KG1 (cell line): ENCODE measurements around the gene ESRP2.

ENCODE experiments used
- DNase-seq: peaks from one replicate; lab custom pipeline; 2025; lab: John Stamatoyannopoulos, UW

The ESRP2 gene

DNA sequence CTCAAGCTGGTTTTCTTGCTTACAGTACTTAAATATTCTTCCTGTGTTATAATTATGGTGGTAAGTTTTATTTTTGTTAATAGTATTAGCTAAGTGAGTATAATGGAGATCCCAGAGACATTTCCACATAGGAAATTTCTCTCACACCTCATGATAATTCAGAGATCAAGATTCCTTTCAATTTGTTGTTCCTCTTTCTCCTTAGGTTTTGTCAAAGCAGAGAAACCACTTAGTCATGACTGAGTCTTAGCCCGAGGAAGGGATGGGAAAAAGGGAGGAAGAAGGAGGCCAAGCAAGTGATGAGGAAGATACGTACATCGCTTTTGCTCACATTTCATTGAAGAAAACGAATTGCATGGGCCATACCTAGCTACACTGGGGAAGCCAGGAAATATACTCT is 18.4 kb downstream of the ESRP2 start:
- no peak for DNase-seq

DNA sequence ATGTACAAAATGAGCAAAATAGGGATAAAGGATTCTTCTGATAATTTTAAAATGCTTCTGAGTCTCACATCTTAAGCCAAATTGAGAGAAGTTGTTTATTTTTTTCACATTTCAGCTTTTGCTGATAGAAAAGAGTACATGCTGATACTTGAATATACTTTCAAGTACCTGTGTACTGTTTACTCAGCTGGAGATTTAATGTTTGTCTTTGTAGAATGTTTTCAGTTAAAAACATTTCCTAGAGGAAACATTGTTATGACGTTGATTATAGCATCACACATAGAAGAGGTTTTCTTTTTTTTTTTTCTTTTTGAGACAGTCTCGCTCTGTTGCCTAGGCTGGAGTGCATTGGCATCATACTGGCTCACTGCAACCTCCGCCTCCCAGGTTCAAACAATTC is 19.7 kb downstream of the ESRP2 start:
- no peak for DNase-seq

DNA sequence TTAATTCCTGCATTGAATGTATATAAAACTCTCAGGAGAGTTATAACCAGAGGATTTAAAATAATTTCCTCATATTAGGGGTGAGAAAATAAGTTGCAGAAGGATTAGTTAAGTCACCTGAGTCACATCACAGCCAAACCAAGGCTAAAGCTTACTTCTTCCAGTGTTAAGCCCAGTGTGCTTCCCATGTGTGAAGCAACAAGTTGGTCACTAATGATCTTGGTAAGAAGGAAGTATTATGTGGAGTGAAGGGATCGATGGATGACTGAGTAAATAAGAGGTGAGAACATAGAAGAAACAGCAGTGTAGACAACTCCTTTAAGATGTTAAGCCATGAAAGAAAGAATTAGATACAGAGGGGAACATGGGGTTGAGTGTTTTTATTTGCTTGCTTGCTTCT is 20.6 kb downstream of the ESRP2 start:
- no peak for DNase-seq

DNA sequence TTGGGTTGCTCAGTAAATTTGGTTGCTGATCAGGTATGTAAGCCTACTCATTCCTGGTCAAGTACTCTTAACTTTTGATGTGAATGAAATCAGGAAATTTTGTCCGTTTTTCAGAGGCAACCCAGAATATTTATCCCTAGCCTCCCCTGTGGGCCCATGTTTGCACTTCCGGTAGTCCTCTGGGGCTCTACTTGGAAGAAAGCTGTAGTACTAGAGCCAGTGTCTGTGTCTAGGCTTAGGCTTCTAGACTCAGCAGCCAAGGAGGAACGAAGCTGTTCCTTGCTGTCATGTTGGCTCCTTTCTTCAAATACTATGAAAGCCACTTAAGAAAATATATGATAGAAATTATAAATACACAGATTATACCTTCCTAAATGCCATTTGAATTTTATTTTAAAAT is 21.2 kb downstream of the ESRP2 start:
- DNase-seq: no peak

DNA sequence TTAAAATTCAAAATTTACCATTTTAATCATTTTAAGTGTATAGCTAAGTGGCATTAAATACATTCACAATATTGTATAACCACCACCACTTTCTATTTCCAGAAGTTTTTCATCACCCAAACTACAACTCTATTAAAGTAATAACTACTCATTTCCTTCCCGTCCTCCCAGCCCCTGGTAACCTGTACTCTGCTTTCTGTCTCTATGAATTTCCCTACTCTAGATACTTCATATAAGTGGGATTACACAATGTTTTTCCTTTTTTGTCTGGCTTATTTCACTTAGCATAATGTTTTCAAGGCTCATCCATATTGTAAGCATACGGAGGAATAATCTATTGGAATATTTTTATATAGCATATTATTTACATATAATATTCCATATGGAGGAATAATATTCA is 29.7 kb downstream of the ESRP2 start:
- DNase-seq: no peak

DNA sequence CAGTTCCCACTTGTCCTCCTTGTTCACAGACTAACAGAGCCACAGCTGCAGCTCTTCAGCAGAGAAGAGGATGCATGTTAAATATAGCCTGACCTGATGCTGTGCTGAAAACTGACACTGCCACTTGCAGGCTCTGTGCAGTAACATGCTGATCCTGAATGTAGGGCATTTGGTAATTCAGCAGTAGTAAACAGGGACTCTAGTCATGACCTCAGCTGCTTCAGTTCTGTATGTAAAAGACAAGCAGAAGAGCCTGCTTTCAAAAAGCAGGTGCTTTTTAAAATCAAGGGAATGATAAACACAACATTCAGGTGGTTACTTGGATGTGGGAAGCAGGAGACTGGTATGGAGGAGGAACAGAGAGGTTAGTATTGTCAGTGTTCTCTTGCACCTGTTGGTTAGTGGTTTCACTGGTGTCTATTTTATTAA is 33.8 kb downstream of the ESRP2 start:
- no peak for DNase-seq

DNA sequence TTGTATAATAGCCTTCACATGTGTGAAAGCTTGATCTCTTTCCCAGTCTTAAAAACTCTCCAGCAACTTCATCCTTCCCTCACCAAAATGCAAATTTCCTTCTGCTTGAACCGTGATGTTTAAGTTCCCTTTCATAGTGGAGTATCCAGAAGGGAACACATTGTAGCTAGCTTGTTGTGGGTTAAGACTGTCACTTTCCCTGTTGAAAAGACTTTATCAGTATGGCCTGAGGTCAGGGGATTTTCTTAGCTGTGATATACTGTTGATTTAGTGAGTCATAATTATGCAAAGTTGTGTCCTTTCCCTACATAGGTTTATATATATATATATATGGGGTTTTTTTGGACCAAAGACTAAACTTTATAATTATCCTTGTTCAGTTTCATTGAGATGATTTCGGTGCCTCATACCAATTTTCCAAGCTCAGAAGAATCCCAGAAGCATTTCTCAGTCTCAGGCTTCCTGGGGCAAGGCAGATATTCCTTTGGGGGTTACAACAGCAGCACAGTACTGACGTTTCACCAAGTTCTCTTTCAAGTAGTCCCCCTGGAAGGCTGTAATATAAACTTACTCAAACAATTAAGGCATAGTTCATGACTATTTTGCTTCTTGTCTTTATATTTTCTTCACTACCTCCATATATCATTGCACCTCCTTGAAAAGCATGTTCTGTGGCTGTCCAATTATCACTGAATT is 35.7 kb downstream of the ESRP2 start:
- no peak for DNase-seq

DNA sequence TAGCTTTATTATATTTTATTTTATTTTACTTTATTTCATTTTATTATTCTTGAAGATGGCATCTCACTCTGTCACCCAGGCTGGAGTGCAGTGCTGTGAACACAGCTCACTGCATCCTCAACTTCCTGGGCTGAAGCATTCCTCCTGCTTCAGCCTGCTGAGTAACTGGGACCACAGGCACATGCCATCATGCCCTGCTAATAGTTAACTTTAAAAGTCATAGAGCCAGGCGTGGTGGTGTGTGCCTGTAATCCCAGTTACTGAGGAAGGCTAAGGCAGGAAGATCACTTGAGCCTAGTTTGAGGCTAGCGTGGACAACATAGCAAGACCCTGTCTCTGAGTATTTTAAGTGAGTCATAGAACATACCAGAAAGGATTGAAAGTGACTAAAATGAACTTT is 38.7 kb downstream of the ESRP2 start:
- no peak for DNase-seq

DNA sequence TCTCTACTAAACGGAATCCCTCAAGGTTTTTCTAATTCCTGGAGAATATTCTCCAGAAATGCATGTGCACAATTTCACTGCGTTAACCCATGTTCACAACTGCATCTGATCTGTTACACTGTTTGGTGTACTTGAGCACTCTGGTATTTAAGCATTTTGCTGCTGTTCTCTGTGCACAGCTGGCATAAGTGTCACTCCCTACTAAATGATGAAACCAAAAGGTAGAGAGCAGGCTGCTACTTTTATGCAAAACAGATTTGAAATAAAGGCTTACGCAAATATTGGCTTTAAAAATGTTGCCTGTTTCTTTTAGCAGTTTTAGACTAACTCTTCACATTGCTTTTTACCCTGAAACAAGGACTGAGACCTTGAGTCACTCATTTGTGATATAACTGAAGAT is 41.7 kb downstream of the ESRP2 start:
- DNase-seq: no peak

DNA sequence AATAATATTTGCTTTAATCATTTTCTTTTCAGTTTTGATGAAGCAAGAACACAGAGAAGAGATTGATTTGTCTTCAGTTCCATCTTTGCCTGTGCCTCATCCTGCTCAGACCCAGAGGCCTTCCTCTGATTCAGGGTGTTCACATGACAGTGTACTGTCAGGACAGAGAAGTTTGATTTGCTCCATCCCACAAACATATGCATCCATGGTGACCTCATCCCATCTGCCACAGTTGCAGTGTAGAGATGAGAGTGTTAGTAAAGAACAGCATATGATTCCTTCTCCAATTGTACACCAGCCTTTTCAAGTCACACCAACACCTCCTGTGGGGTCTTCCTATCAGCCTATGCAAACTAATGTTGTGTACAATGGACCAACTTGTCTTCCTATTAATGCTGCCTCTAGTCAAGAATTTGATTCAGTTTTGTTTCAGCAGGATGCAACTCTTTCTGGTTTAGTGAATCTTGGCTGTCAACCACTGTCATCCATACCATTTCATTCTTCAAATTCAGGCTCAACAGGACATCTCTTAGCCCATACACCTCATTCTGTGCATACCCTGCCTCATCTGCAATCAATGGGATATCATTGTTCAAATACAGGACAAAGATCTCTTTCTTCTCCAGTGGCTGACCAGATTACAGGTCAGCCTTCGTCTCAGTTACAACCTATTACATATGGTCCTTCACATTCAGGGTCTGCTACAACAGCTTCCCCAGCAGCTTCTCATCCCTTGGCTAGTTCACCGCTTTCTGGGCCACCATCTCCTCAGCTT is 45.0 kb downstream of the ESRP2 start:
- no peak for DNase-seq

DNA sequence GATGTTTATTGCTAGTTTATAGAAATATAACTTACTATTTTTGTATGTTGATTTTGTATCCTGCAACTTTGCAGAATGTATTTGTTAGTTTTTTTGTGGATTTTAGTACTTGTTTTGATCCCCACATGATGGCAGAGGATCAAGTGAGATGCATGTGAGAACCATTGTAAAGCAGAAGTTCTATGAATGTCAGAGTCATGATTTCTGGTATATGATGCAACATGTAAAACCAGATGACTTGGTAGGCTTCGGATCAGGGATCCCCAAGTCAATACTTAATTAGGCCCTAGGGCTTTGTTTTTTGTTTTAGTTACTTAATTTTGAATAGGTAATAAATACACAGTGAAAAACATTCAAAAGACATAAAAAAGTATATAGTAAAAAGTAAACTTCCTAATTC is 45.8 kb downstream of the ESRP2 start:
- DNase-seq: no peak

DNA sequence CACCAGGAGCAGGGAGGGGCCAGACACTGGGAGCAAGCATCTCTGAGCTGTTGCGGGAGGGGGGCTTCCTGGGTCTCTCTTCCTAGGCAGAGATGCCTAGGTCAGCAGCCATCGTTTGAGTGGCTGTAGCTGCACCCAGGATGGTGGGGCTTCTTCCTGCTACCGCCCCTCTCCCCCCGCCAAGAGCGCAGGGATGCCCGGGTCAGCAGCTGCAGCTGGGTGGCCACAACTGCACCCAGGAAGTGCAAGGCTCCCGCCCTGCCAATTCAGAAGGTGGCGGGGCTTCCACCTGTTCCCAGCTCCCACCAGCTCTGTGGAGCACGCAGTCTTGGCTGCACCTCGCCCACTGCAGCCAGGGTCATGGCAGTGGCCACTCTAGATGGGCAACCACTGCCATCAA is 47.8 kb downstream of the ESRP2 start:
- DNase-seq: no peak

DNA sequence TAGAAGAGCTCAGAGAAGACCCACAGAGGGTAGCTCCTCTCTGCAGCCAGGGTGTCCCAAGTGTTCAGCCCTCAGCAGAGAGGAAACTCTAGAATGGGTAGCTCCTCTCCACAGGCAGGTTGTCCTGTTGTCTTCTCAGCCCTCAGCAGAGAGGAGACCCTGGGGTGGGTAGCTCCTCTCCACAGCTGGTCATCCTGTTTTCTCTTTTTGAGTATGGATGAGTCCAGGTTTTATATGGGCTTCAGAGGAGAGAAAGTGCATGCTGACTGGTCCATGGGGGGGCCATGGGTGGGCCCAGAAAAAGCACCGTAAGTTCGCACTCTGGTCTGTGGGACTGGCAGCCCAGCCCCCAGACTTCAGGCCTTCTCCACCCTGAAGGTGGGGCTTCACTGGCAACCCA is 48.4 kb downstream of the ESRP2 start:
- DNase-seq: no peak

DNA sequence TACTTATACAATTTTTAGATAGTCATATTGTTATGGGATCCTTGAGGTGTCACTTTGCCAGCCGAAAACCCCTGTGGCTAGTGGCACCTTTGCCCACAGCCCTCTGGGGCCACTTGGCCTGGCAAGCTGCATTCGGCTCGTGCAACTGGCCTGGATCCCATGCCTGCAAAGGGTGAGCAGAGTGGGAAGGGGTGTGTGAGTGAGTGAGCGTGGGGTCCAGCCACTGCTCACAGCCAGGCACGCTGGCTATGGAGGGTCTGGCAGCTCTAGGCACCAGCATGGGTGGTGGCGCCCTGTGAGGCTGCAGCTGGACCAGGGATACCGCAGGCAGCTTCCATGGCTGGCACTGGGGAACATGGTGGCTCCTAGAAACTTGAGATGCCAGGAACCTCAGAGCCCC is 49.0 kb downstream of the ESRP2 start:
- no peak for DNase-seq

DNA sequence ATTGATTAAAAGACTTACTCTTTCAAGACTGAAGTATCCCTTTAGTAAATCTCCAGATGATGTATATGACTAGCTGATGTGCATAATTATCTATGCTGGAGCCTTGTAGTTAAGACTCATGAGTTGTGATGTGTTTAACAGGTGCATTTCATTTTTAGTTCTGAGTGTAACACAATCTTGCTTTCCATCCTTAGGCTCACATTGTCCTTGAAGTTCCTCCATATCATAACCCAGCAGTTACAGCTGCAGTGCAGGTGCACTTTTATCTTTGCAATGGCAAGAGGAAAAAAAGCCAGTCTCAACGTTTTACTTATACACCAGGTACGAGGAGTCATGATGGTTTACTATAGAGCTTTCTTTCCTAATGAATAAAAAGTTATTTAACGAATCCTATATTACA is 52.9 kb downstream of the ESRP2 start:
- no peak for DNase-seq

DNA sequence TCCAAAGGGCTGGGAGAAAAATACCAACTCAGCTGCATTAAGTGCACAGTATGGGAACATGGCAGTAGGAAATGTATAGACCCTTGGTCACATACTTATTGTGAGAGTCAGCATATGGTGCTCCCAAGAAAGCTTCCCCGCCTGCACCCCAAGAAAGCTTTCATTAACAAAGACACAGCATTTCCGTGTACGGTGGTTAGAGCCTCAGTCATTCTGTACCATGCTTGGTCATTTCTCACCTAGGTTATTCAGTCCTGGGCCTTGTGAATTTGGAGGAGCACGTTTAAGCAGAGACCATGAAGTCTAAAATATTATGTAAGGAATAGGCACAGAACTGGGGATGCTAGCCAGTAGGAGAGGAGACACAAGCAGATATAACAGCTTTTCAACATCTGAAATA is 56.1 kb downstream of the ESRP2 start:
- no peak for DNase-seq

DNA sequence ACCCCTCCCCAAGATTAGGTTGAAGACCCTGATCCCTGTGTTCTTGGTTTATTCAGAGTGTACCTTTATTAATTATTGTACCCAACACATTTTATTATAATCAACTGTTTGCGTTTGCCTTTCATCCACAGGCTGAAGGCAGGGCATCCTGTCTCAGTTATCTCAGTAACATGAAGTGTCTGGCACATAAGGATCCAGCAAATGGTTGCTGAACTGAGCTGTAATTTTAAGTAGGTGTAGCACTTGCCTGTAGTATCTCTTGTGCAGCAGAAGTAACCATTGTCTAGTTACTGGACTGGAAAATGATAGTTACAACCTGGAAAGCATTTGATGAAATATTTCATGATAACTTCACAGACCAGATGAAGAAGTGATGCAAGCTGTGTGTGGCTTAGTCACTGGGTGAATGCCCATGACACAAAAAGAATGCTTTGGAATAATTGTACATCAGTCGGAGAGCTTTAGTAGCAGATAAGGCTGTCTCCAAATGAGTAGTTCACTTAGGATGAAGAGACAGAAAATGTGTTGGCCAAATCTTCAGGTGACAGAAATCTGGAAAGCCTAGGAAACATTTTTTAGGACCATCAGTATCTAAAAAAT is 56.6 kb downstream of the ESRP2 start:
- no peak for DNase-seq
